SK-N-SH treated with all-trans-retinoic acid at 6 μM for 48 hours (cell line): ENCODE data around the gene NFYA.

Experiments used
- ATAC-seq: fragments of 200-7000 bp; cut with Tn5 transposase; 3 replicates; pipeline ENCODE4 v1.9.1; 2020; ENCODE audit warnings: mild to moderate bottlenecking, moderate library complexity
- ARNTL ChIP-seq: fragments of 450-650 bp; formaldehyde crosslinking; IDR thresholded peaks from 2 replicates; pipeline ENCODE4 v1.5.0; 2020; ENCODE audit warnings: low read depth, mild to moderate bottlenecking, moderate library complexity, borderline replicate concordance
- BACH2 ChIP-seq: fragments of 250-450 bp; sonication (Bioruptor Pico); IDR thresholded peaks from 2 replicates; pipeline ENCODE4 v1.9.0; 2021; ENCODE audit warnings: mild to moderate bottlenecking, borderline replicate concordance
- CSDC2 ChIP-seq: fragments of 250-450 bp; sonication (Bioruptor Pico); IDR thresholded peaks from 2 replicates; pipeline ENCODE4 v1.5.0; 2020; ENCODE audit warnings: mild to moderate bottlenecking, moderate library complexity
- CSRNP3 ChIP-seq: fragments of 250-450 bp; sonication (Bioruptor Pico); IDR thresholded peaks from 2 replicates; pipeline ENCODE4 v1.5.1; 2021; ENCODE audit warnings: mild to moderate bottlenecking, moderate library complexity
- ESRRG ChIP-seq: fragments of 250-450 bp; sonication (Bioruptor Pico); IDR thresholded peaks from 2 replicates; pipeline ENCODE4 v1.6.1; 2021; ENCODE audit warnings: mild to moderate bottlenecking
- GLIS3 ChIP-seq: fragments of 250-450 bp; sonication (Bioruptor Pico); IDR thresholded peaks from 2 replicates; pipeline ENCODE4 v1.5.0; 2020; ENCODE audit warnings: mild to moderate bottlenecking, moderate library complexity
- ISL1 ChIP-seq: fragments of 250-450 bp; sonication (Bioruptor Pico); IDR thresholded peaks from 2 replicates; pipeline ENCODE4 v2.1.2; 2022; ENCODE audit warnings: mild to moderate bottlenecking, moderate library complexity
- OSR1 ChIP-seq: fragments of 250-450 bp; sonication (Bioruptor Pico); IDR thresholded peaks from 2 replicates; pipeline ENCODE4 v1.8.0; 2022; ENCODE audit warnings: moderate library complexity, mild to moderate bottlenecking, inconsistent platforms
- PATZ1 ChIP-seq: fragments of 250-450 bp; sonication (Bioruptor Pico); IDR thresholded peaks from 2 replicates; pipeline ENCODE4 v1.8.0; 2020; ENCODE audit warnings: mild to moderate bottlenecking, moderate library complexity, borderline replicate concordance
- POU6F1 ChIP-seq: fragments of 250-450 bp; sonication (Bioruptor Pico); IDR thresholded peaks from 2 replicates; pipeline ENCODE4 v1.8.0; 2021; ENCODE audit warnings: low read depth, mild to moderate bottlenecking, moderate library complexity, borderline replicate concordance
- PPARA ChIP-seq: fragments of 250-450 bp; sonication (Bioruptor Pico); IDR thresholded peaks from 2 replicates; pipeline ENCODE4 v1.5.0; 2020; ENCODE audit warnings: mild to moderate bottlenecking, borderline replicate concordance
- RARB ChIP-seq: fragments of 250-450 bp; sonication (Bioruptor Pico); IDR thresholded peaks from 2 replicates; pipeline ENCODE4 v1.8.0; 2021; ENCODE audit warnings: mild to moderate bottlenecking, moderate library complexity
- SNAI2 ChIP-seq: fragments of 250-450 bp; sonication (Bioruptor Pico); IDR thresholded peaks from 2 replicates; pipeline ENCODE4 v1.5.0; 2020; ENCODE audit warnings: mild to moderate bottlenecking, moderate library complexity
- TCF4 ChIP-seq: fragments of 250-450 bp; sonication (Bioruptor Pico); IDR thresholded peaks from 2 replicates; pipeline ENCODE4 v1.8.0; 2021; ENCODE audit warnings: mild to moderate bottlenecking, moderate library complexity, borderline replicate concordance
- TOX ChIP-seq: fragments of 250-450 bp; sonication (Bioruptor Pico); IDR thresholded peaks from 2 replicates; pipeline ENCODE4 v1.8.0; 2021; ENCODE audit warnings: mild to moderate bottlenecking, moderate library complexity, borderline replicate concordance
- TSHZ2 ChIP-seq: fragments of 250-450 bp; sonication (Bioruptor Pico); IDR thresholded peaks from 2 replicates; pipeline ENCODE4 v1.5.0; 2020; ENCODE audit warnings: mild to moderate bottlenecking, moderate library complexity
- ZC3H10 ChIP-seq: fragments of 250-450 bp; sonication (Bioruptor Pico); IDR thresholded peaks from 2 replicates; pipeline ENCODE4 v1.5.1; 2021; ENCODE audit warnings: mild to moderate bottlenecking, moderate library complexity
- ZFP3 ChIP-seq: fragments of 250-450 bp; sonication (Bioruptor Pico); IDR thresholded peaks from 2 replicates; pipeline ENCODE4 v1.5.0; 2020; ENCODE audit warnings: mild to moderate bottlenecking, moderate library complexity
- ZFP30 ChIP-seq: fragments of 450-650 bp; formaldehyde crosslinking; IDR thresholded peaks from 2 replicates; pipeline ENCODE4 v1.5.0; 2022; ENCODE audit warnings: mild to moderate bottlenecking, moderate library complexity
- ZNF565 ChIP-seq: fragments of 450-650 bp; formaldehyde crosslinking; conservative IDR thresholded peaks from 2 replicates; pipeline ENCODE4 v1.5.0; 2020; ENCODE audit warnings: low read depth, mild to moderate bottlenecking, moderate library complexity
- ZNF70 ChIP-seq: fragments of 450-650 bp; formaldehyde crosslinking; IDR thresholded peaks from 2 replicates; pipeline ENCODE4 v1.5.0; 2020; ENCODE audit warnings: mild to moderate bottlenecking, moderate library complexity
- ZNF8 ChIP-seq: fragments of 450-650 bp; formaldehyde crosslinking; IDR thresholded peaks from 2 replicates; pipeline ENCODE4 v1.5.0; 2020; ENCODE audit warnings: mild to moderate bottlenecking, moderate library complexity

NFYA gene

GRCh38 chr6:41063884-41064285, 8.9 kb upstream of the NFYA start:
- no peak for ATAC-seq
- TF ChIP-seq PPARA (CRISPR knock-in tag) = no peak
- TF ChIP-seq CSDC2 = no peak
- TF ChIP-seq ZNF565 (CRISPR knock-in tag) = no peak
- no peak for TF ChIP-seq BACH2
- no peak for TF ChIP-seq PATZ1 (CRISPR knock-in tag)
- no peak for TF ChIP-seq CSRNP3 (CRISPR knock-in tag)
- TF ChIP-seq RARB = no peak
- TF ChIP-seq TSHZ2 (CRISPR knock-in tag) = no peak
- no peak for TF ChIP-seq ZFP3 (CRISPR knock-in tag)
- TF ChIP-seq TCF4 (CRISPR knock-in tag) = no peak
- TF ChIP-seq TOX (CRISPR knock-in tag) = no peak
- no peak for TF ChIP-seq POU6F1 (CRISPR knock-in tag)
- TF ChIP-seq OSR1 = no peak
- no peak for TF ChIP-seq ARNTL
- TF ChIP-seq ZNF8 (CRISPR knock-in tag) = no peak
- TF ChIP-seq ZC3H10 (CRISPR knock-in tag) = no peak
- TF ChIP-seq ZNF70 (CRISPR knock-in tag) = no peak

GRCh38 chr6:41064841-41065240, 7.9 kb upstream of the NFYA start:
- no peak for TF ChIP-seq GLIS3 (CRISPR knock-in tag)
- TF ChIP-seq POU6F1 (CRISPR knock-in tag) = no peak
- no peak for TF ChIP-seq ISL1 (CRISPR knock-in tag)
- TF ChIP-seq ZFP3 (CRISPR knock-in tag) = no peak
- TF ChIP-seq OSR1 = no peak
- TF ChIP-seq ESRRG (CRISPR knock-in tag) = no peak
- TF ChIP-seq TSHZ2 (CRISPR knock-in tag) = no peak
- TF ChIP-seq SNAI2 = no peak
- TF ChIP-seq TOX (CRISPR knock-in tag) = no peak
- TF ChIP-seq BACH2 = no peak
- no peak for TF ChIP-seq TCF4 (CRISPR knock-in tag)
- TF ChIP-seq ZNF565 (CRISPR knock-in tag) = no peak
- TF ChIP-seq PPARA (CRISPR knock-in tag) = no peak
- no peak for TF ChIP-seq ARNTL
- no peak for TF ChIP-seq CSRNP3 (CRISPR knock-in tag)
- TF ChIP-seq RARB = no peak
- TF ChIP-seq ZNF8 (CRISPR knock-in tag) = no peak
- TF ChIP-seq ZNF70 (CRISPR knock-in tag) = no peak
- TF ChIP-seq CSDC2 = no peak
- no peak for TF ChIP-seq ZFP30 (CRISPR knock-in tag)
- TF ChIP-seq, all 23 proteins: peak for 0
- ATAC-seq = no peak
